DOHH2 (cell line): ENCODE data around the gene C3orf33.

ENCODE experiments used
- CTCF ChIP-seq: fragments of 200-600 bp; sonication (generic); IDR thresholded peaks from one replicate; pipeline ENCODE4 v1.5.1; 2014; ENCODE audit warnings: antibody characterized with exemption, mild to moderate bottlenecking, low read depth, low read length; ENCODE audit not compliant: poor library complexity, severe bottlenecking
- EZH2phosphoT487 ChIP-seq: fragments of 200-600 bp; sonication (generic); IDR thresholded peaks from 2 replicates; pipeline ENCODE4 v1.6.1; 2017; ENCODE audit warnings: borderline replicate concordance, mild to moderate bottlenecking, antibody characterized with exemption, low read length, moderate library complexity, mixed read lengths

- TF ChIP-seq CTCF: no peak
- TF ChIP-seq EZH2phosphoT487: no peak
Measured at GRCh38 chr3:155760653-155761052, 45.4 kb downstream of the C3orf33 start.
